HG02973 (cell line): ENCODE results near the gene FCHSD1.

Source experiments
- ATAC-seq: cut with Tn5 transposase; IDR thresholded peaks from one replicate; pipeline ENCODE4 v1.9.1; 2021; ENCODE audit warnings: moderate library complexity; ENCODE audit not compliant: unreplicated experiment

Gene FCHSD1

DNA sequence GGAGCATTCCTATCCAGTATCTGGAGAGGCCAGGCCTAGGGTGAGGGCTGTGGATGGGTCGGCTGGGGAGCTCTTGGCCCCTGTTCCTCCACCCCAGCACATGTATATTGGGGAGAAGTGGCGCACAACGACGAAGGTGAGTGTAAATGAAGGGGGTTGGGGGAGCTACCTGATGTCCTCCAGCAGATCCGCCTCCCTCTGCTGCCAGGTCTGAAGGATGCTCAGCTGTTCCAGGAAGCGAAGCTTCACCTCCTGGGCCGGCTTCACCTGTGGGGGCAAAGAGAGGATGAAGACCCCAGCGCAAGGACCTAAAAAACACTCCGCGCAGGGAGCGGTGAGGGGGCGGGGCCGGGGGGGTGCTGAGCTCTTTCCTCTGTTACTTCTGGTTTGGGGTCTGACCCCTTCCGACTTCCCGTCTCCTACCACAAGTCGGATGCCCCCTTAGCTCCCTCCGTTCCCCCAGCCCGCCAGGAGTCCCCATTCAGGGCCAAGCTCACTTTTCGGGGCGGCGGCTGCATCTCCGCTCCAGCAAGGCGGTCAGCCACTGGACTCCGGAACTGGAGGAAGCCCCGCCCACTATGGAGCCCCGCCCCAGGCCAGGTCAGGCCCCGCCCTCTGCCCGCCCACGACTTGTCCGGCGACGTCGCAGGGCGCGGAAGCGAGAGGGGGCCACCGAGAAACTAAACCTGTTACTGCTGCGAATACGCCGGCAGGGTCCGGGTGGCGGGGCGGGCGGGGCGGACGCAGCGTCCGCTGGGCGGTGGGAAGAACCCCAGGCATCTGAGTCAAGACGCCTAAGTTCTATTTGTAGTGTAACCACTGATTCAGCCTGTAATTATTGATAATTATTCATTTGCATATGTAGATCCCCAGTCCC, at the start of gene FCHSD1:
FCHSD1 (minus strand) TSS at position 568 of the 877 bp plus-strand sequence; CDS start at position 518, 50 bp downstream.
- ATAC-seq = peak; percentile 93

DNA sequence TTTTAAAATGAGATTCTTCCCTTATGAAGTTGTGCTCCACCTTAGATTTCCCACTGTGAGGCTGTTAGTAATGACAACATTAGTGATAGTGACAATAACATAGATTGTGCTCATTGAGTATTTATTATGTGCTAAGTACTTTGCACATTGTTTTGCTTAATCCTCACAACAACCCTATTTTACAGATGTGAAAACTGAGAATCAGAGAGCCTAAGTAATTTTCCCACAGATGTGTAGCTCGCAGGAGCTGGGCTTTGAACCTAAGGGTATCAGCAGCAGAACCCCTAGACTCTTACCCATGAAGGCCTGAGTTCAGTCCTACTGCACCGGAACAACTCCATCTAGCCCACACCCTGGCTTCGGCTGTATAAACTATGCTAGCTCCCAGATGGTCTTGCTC, 46.4 kb upstream of the FCHSD1 start:
- ATAC-seq = no peak

DNA sequence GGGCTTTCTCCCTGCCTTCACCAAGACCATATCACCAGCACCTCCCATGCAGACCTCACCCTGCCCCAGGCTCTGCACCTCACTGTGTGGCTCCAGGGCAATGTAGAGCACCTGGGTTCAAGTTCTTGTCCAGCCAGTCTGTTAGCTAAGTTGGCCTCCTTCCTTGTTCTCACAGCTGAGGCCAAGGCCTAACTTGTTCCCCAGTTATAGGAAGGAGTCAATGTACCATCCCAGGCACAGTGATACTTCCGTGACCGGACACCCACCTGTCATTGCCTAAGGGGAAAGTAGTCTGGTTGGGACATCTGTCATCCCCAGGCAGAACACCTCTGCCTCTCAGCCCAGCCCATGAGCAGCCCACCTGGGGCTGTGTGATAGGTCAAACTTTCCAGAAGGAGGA, 45.2 kb upstream of the FCHSD1 start:
- ATAC-seq = no peak

DNA sequence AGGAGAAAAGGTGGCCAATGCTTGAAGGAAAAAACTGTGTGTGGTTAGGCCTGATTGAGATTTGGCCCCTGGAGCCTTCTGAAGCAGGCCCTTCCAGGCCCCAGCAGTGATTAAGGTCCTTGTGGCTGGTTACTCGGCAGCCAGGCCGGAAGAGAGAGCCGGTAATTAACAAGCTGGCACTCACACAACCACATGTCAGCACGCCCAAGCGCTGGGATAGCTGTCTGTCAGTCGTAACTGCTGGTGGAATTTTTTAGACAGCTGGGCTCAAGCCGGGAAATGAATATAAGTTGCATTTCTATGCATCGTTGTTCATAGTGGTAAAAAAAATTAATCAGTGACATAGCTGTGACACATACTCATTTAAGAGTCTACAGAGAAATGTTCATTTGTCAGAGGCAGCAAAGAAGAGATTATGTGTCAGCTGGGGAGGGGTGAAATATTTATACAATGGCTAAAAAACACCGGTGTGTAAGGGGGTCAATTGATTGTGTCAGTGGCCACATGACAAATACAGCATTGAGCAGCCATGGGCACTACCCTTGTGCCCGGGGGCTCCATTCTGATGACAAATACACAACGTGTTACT, 44.5 kb upstream of the FCHSD1 start:
- ATAC-seq = no peak

DNA sequence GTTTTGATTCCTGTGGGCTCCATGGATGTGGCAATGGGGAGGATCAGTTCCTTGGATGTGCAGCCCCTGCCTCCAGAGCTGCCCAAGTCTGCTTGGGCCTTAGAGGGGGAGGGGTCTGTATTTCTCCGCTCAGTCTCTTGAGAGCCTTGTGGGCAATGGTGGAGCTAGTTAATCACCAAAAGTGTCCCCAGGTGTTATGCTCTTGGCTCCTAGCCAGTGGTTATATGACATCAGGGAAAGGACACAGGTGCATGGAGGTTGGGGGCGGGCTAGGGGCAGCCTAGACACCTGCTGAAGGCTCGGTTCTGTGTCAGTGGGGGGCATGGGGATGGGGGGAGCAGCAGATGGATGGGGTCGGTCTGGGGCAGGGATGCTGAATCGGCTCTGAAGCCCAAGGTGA, 43.3 kb upstream of the FCHSD1 start:
- ATAC-seq = no peak

DNA sequence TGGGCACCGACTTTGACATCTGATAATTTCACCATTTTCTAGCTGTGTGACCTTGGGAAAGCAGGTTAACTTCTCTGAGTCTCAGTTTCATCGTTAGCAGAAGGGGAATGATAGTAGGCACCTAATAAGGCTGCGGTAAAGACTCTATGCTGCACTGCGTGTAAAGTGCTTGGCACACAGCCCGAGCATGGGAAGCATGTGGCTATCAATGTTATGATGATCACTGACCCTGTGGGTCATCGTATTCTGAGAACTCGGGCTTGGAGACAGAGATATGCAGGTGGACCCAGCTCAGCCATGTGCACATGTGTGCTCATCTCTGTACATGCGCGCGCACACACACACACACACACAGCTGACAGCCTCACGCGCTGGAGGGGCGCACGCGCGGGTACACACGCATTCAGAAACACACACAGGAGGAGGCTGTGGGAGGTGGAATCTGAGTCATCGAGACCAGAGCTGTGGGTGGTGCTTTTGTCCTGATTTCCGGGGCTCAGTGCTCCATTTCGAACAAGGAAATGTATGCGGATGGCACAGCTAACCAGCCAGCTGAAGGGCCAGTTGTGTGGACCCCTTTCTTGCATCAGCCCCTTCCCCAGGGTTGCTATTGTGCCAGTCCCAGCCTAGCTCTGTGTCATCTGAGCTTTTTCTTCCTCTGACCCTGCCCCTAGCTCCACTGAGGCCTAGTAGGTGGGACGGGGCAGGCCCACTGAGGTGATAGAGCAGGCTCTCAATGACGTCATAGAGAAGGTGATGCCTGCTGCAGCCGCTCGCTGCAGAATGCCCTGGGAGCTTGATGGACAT, 41.9 kb upstream of the FCHSD1 start:
- no peak for ATAC-seq

DNA sequence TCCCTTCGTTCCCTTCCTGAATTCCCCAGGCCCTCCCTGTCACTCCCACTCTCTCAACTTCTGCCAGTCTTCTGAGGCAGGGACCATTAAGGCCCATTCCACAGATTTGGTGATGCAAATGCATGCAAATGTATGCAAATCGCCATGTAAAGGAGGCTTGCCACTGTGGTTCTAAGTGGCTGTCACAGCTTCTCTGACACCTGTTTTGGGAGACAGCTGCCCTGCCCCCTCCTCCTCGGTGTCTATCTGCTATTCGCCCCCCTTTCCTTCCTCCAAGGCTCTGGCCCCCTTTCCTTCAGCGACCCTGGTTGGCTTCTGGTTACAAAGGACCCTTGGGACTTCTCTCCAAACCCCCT, 41.3 kb upstream of the FCHSD1 start:
- no peak for ATAC-seq

DNA sequence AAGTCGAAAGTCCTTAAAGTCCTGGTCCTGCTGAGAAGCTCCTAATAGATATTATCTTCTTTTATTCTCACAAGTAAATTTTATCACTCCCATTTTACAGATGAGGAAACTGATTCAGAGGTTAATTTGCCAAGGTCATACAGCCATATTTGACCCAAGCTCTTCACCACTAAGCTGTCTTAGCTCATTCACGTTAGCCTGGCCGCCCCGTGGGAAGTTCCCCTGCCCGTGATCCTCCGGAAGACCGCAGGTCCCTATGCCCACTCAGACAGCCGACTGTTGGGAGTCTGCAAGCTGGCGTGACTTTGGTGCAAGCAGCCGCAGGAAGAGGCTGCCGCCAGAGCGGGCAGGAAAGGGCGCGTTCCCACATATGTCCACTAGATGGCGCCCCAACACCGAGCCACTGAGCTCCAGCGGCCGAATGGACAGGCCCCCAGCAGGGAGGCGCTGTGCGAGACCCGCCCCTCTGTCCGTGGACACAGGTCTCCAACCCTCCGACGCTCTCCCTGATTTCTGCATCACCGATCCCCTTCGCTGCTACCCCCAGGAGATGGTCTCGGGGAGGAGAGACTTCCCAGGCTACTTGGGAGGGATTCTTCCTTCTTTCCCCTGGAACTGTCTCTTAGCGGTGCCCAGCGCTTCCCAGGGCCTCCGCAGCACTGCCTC, 40.8 kb upstream of the FCHSD1 start:
- peak; percentile 78 for ATAC-seq

DNA sequence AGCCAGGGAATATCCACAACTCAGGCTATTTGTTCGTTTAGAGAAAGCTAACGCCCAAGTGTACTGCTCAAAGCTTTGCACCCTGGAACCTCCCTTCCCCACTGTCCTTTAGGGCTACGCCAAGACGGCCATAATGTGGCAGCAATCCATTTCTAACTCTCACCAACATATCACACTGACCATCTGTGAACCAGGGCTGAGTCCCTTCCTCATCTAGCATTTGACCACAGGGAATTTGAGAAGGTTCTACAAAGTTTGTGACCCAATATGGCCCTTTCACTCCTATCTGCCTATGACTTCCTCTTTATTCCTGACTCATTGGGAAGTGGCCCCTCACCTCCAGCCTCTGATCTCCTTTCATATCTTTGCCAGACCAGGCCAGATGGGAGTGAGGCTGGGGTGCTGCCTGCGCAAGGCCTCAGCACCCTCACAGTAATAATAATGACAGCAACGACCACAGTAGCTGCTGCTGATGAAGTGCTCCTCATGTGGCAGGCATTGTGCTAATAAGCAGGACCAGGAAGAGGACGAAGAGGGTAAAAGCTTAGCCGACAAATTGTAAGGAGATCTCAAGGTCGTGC, 40.2 kb upstream of the FCHSD1 start:
- ATAC-seq = no peak

DNA sequence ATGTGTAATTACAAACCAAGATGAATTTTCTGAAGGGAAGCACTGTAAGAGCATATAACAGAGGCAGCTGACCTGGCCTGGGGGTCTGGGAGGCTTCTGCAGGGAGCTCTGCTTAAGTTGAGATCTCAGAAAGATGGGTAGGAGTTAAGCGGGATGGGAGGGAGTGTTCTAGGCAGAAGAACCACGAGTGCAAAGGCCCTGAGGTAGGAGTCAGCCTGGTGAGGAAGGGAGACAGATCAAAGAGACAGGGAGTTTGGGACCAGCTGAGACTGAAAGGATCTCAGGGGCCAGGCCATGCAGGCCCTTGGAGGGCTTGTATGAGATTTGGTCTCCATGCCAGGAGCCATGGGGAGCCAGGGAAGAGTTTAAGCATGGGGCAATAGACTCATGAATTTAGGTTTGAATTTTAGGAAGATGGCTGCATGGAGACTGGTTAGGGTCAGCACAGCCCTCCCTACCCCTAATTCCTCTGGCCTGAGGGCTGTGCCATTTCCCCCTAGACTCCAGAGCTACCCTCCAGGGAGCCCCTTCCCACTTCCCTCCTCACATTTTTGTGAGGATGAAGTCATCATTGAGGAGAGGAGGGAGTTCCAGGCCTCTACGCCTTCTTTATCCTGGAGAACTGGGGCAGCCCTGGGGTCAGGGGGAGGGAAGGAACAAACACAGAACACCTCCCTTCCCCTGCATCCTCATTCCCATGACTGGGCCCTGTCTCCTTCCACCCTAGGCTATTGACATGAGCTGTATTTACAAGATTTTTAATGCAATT, 35.6 kb upstream of the FCHSD1 start:
- no peak for ATAC-seq

DNA sequence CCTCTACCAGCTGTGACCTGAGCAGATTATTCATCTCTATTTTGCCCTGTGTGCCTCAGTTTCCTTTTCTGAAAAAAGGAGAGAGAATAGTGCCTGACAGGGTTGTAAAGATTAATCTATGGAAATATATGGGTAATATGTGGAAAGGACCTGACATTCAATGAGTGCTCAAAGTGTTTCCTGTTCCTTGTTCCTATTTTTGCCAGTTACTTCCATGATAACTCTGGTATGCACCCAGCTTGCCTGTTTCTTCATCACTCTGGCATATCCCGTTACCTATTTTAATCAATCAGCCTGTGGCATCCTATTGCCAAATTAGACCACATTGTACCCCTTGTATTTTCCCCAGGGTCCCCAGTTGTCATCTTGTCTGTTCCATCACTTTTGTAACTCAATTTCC, 34.4 kb upstream of the FCHSD1 start:
- no peak for ATAC-seq

DNA sequence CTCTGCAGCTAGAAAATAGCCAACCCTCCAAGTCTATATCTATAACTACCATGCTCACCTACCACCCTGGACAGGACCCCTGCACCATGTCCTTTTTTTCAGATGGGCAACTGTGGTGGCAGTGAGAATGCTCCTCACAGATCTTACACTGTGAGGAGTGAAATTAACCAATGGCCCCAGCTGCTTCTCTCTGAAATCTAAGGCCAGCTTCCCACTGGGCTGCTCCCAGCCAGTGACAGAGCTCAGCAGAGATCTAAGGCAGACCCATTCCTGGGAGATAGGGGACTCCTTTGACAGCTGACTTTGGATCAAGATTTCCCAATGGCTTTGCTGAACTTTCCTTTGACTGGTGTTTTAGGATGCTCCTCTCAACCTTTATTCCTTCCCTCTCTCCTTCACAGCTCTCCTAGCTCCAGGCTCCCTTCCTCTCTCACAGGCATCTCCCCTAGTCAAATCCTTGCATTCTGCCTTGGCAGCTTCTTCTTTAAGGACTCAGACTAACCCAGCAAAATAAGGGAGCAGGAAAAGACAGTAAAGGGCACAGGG, 32.5 kb upstream of the FCHSD1 start:
- no peak for ATAC-seq

DNA sequence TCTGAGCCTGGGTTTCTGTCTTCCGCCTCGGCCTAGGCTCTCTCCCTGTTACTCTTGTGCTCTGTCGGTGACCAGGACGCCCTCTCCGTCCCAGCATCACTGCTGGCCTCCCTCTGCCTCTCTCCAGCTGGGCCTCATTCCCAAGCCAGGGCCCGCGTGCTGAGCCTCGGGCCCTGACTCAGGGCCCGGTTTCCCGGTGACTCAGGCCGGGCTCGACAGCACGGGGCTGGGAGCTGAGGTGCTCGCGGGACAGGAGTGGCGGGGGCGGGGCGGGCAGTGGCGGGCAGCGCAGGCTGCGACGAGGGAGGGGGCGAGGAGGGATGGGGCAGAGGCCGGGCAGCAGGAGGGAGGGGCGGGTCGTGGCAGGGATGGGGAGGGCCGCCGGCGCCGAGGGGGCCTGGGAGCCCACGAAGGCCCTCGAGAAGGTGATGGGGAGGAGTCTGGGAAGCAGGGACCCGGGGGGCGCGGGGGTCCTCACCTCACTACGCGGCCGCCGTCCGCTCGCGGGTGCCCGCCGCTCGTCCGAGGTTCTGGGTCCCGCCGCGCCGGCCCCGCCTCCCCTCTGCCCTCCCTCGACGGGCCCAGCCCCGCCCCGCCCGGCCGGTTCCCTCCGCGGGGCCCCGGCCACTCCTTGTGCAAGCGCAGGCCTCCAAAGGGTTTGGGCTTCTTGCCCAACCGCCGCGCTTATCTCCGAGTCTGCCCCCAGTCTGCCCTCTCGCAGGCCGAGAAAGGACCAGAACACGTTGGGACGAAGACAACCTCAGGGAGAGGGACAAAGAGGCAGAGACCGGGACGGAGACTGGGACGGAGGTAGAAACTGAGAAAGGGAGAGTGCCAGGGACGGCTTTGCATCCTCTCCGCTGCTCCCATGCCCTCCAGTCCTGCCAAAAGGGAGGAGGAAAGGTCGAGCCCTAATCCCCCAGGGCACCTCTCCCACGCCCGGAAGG, 30.8 kb upstream of the FCHSD1 start, which contains the start of gene ARAP3:
ARAP3 (minus strand) TSS at position 536 of the 947 bp plus-strand sequence. CDS start 1,744 bp downstream, outside the sequence.
- no peak for ATAC-seq

DNA sequence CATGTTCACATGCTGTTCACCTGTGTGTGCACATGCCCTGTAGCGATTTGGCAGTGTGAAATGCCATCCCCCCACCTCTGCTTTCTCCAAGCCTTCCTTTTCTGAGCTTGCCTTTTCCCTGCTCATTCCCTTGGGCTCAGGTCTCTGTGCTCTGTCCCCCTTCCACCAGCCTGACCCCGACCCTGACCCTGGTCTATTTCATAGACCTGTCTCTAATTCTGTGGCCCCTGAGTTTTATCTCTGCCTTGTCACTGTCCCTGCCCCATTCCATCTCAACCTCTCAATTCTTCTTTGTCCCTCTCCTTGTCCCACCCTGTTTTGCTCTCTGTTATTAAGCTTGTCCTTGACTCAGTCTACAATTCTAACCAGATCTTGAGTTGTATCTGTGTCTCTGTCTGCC, 30.1 kb upstream of the FCHSD1 start:
- ATAC-seq = no peak

DNA sequence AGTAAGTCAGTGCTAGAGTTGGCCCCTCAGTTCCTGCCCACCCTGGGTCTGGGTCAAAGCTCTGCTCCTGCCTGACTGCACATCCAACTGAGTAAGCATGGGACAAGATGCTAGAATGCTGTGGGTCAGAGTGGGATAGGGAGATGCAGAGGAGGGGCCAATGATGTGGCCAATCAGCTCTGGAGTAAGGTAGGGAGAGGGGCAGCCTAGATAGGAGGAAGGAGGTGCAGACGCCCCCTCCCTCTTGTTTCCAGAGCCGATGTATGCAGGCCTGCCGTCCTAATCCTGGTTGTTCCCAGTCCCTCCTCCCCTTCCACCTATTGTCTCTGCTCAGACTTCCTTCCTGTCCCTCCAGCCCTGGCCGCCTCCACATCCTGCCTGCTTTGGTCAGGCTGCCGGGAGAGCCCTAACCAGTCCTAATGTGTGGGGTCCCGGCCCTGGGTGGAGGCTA, 29.6 kb upstream of the FCHSD1 start:
- ATAC-seq = no peak

DNA sequence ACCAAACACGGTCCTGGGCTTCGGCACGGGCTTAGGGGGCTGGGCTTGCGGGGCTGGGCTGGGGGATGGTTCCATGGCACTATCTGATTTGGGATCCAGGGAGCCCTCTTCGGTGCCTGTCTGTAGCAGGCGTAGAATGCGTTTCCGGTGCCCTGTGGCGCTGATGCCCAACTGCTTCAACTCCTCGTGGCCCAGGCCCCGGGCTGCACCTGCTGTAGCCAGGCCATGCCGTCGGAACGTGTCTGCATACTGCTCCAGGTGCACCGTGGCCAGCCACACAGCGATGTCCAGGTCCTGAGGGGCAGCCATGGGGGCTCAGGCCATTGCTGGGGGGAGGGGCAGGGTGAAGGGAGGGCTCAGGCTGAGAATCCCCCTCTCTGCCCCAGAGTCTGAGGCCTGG, 29.0 kb upstream of the FCHSD1 start:
- no peak for ATAC-seq

DNA sequence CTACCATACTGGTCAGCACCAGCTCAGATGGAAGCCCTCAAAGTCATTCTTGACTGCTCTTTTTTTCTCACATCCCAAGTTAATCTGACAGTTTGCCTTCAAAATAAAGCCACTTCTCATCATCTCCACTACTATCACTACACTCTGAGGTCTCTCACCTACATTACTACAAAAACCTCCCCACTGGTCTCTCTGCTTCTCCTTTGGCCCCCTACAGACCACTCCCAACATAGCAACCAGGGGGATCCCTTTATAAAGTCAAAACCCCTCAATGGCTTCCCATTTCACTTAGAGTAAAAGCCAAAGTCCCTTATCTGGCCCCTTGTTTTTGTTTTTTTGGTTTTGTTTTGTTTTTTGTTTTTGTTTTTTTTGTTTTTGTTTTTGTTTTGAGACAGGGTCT, 26.2 kb upstream of the FCHSD1 start:
- ATAC-seq = no peak

DNA sequence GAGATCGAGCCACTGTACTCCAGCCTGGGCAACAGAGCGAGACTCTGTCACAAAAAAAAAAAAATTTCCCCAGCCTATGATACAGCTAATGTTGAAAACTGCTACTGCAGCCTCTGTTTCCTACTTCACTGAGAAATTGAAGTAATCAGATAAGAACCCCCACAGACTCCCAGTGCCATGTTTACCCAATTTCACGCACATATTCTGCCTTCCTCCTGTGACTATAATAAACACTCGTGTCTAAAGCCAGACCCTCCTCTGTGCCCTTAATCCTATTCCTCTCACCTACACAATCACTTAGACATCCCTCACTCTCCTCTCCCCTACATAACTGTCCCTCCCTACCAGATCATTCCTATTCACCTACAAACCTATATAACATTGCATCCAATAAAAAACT, 24.5 kb upstream of the FCHSD1 start:
- ATAC-seq = no peak

DNA sequence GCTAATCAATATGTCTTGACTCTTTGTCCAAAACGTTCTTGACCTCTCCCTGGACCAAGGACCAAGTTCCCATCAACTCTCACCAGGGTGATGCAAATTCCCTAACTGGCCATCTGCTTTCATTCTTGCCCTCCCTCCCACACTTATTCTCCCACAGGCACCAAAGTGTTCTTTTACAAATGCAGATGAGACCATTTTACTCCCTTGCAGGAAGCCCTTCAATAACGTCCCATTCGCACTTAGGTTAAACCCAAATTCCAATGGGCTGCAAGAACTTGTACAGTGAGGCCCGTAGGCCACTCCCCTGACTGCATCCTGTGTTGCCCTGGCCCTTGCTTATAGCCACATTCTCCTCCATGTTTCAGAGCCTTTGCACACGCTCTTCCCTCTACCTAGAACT, 23.5 kb upstream of the FCHSD1 start:
- ATAC-seq = no peak
